Keratinocyte (primary cell): ENCODE results near the gene KCND2. TPM values are rescaled to one million over a fixed set of nuclear protein-coding genes. Genes with fewer than 3 reads are reported as not detected.

Experiments
- DNase-seq: peaks from one replicate; pipeline ENCODE4 v3.0.0-alpha.2; 2011; ENCODE audit warnings: low read depth, missing footprints, low spot score
- FAIRE-seq: peaks from 2 replicates; lab custom pipeline; 2011; peaks lifted over from hg19 to GRCh38; lab: Jason Lieb, UNC
- H2AFZ ChIP-seq: 2 replicates; pipeline ENCODE4 v1.6.0; 2012; ENCODE audit warnings: low read length, control low read depth, inconsistent platforms; ENCODE audit not compliant: control insufficient read depth
- H3K27ac ChIP-seq: 2 replicates; pipeline ENCODE4 v1.5.1; 2011; ENCODE audit warnings: low read length; ENCODE audit not compliant: control insufficient read depth, insufficient read depth
- H3K27me3 ChIP-seq: 3 replicates; pipeline ENCODE4 v1.6.0; 2011; ENCODE audit warnings: low read length; ENCODE audit not compliant: control insufficient read depth, insufficient read depth; ENCODE audit errors: extremely low read depth
- H3K36me3 ChIP-seq, 2 experiments: 2 replicates in 1 of 2; 3 replicates in 1 of 2; pipeline ENCODE4 v1.5.1; 2011; ENCODE audit warnings: low read length in 2 of 2, mild to moderate bottlenecking in 1 of 2; ENCODE audit not compliant: control insufficient read depth in 2 of 2, insufficient read depth in 2 of 2; ENCODE audit errors: extremely low read depth in 1 of 2
- H3K4me1 ChIP-seq: 3 replicates; pipeline ENCODE4 v1.5.1; 2011; ENCODE audit warnings: low read length; ENCODE audit not compliant: control insufficient read depth, insufficient read depth; ENCODE audit errors: extremely low read depth
- H3K4me2 ChIP-seq: 3 replicates; pipeline ENCODE4 v1.6.0; 2011; ENCODE audit warnings: low read depth, low read length; ENCODE audit not compliant: control insufficient read depth, insufficient read depth; ENCODE audit errors: extremely low read depth
- H3K4me3 ChIP-seq, 3 experiments: fragments of 200-600 bp in 1 of 3; sonication (generic) in 1 of 3; 2 replicates in 2 of 3; 3 replicates in 1 of 3; pipeline ENCODE4 v1.5.1; 2011 to 2016; ENCODE audit warnings: low read length in 3 of 3, mild to moderate bottlenecking in 3 of 3, control low read depth in 2 of 3, inconsistent platforms in 1 of 3, low read depth in 1 of 3, mixed read lengths in 1 of 3, mixed run types in 1 of 3, moderate library complexity in 1 of 3; ENCODE audit not compliant: control insufficient read depth in 2 of 3, insufficient read depth in 2 of 3; ENCODE audit errors: extremely low read depth in 1 of 3
- H3K79me2 ChIP-seq: 2 replicates; pipeline ENCODE4 v1.6.0; 2012; ENCODE audit warnings: low read length; ENCODE audit not compliant: control insufficient read depth, insufficient read depth
- H3K9ac ChIP-seq: 3 replicates; pipeline ENCODE4 v1.6.0; 2011; ENCODE audit warnings: low read length; ENCODE audit not compliant: control insufficient read depth, insufficient read depth; ENCODE audit errors: extremely low read depth
- H3K9me1 ChIP-seq: 3 replicates; pipeline ENCODE4 v1.6.0; 2011; ENCODE audit warnings: low read length; ENCODE audit not compliant: control insufficient read depth, insufficient read depth; ENCODE audit errors: extremely low read depth
- H3K9me3 ChIP-seq: 2 replicates; pipeline ENCODE4 v1.5.1; 2012; ENCODE audit warnings: low read depth, low read length; ENCODE audit not compliant: control insufficient read depth
- H4K20me1 ChIP-seq: 3 replicates; pipeline ENCODE4 v1.6.0; 2011; ENCODE audit warnings: low read length; ENCODE audit not compliant: control insufficient read depth, insufficient read depth; ENCODE audit errors: extremely low read depth
- EZH2 ChIP-seq: IDR thresholded peaks from one replicate; pipeline ENCODE4 v1.6.1; 2012; ENCODE audit warnings: inconsistent platforms, mild to moderate bottlenecking, low read length, moderate library complexity
- dilution Hi-C: fragments of 300-500 bp; cut with MboI; formaldehyde crosslinking; loops from one replicate; pipeline ENCODE4 v1.7.0; 2020; ENCODE audit warnings: low sequenced_read_pairs; ENCODE audit not compliant: extremely low pct_ligation_motif_present
- polyA plus RNA-seq, 5 experiments: library from polyadenylated mRNA; depleted of rRNA in 3 of 5; stranded (reverse) in 3 of 5; stranded (forward) in 1 of 5; unstranded in 1 of 5; fragments of >200 nt; gene quantifications; 1 replicate in 1 of 5; 2 replicates in 3 of 5; 3 replicates in 1 of 5; pipeline versions ENCODE4 v1.2.1 to v1.2.3, GENCODE V29; 2011 to 2012; ENCODE audit warnings: missing spikeins in 2 of 5, low read depth in 1 of 5, low replicate concordance in 1 of 5
- TF ChIP-seq, protein P1 (sequence below), 3 experiments: IDR thresholded peaks in 1 of 3; conservative IDR thresholded peaks in 1 of 3; optimal IDR thresholded peaks in 1 of 3; 2 replicates in 2 of 3; 3 replicates in 1 of 3; pipeline versions ENCODE3 to v1.5.1; 2011; ENCODE audit warnings: low read length in 3 of 3, mild to moderate bottlenecking in 3 of 3, moderate library complexity in 2 of 3, control low read depth in 1 of 3, inconsistent platforms in 1 of 3; ENCODE audit not compliant: insufficient read depth in 2 of 3; ENCODE audit errors: extremely low read depth in 1 of 3

Gene KCND2
- polyA plus RNA-seq, 1 donor (not counting 4 experiments of a cell fraction or from before 2014, with no cell fraction given): not detected

DNA sequence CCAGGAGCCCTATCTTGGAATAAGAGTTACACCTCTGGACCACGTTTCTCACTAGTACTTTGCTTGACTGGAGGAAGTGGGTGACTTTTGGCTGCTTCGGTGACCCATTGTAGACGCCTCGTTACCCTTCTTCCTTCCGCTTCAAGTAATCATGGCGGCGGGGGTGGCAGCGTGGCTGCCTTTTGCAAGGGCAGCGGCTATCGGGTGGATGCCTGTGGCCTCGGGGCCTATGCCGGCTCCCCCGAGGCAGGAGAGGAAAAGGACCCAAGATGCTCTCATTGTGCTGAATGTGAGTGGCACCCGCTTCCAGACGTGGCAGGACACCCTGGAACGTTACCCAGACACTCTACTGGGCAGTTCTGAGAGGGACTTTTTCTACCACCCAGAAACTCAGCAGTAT is 1.5 kb downstream of the KCND2 start:
- no peak overlapping the region for H3K4me2 ChIP-seq
- no peak overlapping the region for H3K9ac ChIP-seq
- H3K27ac ChIP-seq: no peak overlapping the region
- no peak for DNase-seq
- no peak for FAIRE-seq
- no peaks in the 10 kb centered on the region for H3K79me2 ChIP-seq
- H3K4me1 ChIP-seq: peaks cover 9% of the 10 kb centered on the region
- dilution Hi-C loops: no loop called here
- no peak overlapping the region for H2AFZ ChIP-seq
- no peak overlapping the region for H3K4me3 ChIP-seq
- H3K27me3 ChIP-seq: peaks cover 24% of the 10 kb centered on the region
- TF ChIP-seq, protein P1, sequence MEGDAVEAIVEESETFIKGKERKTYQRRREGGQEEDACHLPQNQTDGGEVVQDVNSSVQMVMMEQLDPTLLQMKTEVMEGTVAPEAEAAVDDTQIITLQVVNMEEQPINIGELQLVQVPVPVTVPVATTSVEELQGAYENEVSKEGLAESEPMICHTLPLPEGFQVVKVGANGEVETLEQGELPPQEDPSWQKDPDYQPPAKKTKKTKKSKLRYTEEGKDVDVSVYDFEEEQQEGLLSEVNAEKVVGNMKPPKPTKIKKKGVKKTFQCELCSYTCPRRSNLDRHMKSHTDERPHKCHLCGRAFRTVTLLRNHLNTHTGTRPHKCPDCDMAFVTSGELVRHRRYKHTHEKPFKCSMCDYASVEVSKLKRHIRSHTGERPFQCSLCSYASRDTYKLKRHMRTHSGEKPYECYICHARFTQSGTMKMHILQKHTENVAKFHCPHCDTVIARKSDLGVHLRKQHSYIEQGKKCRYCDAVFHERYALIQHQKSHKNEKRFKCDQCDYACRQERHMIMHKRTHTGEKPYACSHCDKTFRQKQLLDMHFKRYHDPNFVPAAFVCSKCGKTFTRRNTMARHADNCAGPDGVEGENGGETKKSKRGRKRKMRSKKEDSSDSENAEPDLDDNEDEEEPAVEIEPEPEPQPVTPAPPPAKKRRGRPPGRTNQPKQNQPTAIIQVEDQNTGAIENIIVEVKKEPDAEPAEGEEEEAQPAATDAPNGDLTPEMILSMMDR (optimal IDR thresholded peaks at IDR 0.05 in 1 of 3, IDR thresholded peaks at IDR 0.05 in 1 of 3, conservative IDR thresholded peaks at IDR 0.05 in 1 of 3; ENCODE audit: extremely low read depth in 1 of 3, insufficient read depth in 2 of 3, low read length in 3 of 3): no peak
- TF ChIP-seq EZH2: no peak
- H3K36me3 ChIP-seq: no peaks in the 10 kb centered on the region
- no peaks in the 10 kb centered on the region for H4K20me1 ChIP-seq
- H3K9me3 ChIP-seq: no peaks in the 10 kb centered on the region
- no peaks in the 10 kb centered on the region for H3K9me1 ChIP-seq

DNA sequence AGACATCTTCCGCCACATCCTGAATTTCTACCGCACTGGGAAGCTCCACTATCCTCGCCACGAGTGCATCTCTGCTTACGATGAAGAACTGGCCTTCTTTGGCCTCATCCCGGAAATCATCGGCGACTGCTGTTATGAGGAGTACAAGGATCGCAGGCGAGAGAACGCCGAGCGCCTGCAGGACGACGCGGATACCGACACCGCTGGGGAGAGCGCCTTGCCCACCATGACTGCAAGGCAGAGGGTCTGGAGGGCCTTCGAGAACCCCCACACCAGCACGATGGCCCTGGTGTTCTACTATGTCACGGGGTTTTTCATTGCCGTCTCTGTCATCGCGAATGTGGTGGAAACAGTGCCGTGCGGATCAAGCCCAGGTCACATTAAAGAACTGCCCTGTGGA is 1.9 kb downstream of the KCND2 start:
- Histone ChIP-seq H3K4me2 (no peak overlapping the region), H3K27ac (no peak overlapping the region), H3K9me3 (no peaks in the 10 kb centered on the region), H3K4me1 (peaks cover 9% of the 10 kb centered on the region), H3K9ac (no peak overlapping the region), H3K79me2 (no peaks in the 10 kb centered on the region), H3K27me3 (peaks cover 24% of the 10 kb centered on the region), H3K36me3 (no peaks in the 10 kb centered on the region), H2AFZ (no peak overlapping the region), H3K9me1 (no peaks in the 10 kb centered on the region), H4K20me1 (no peaks in the 10 kb centered on the region), H3K4me3 (no peak overlapping the region)
- dilution Hi-C loops: no loop called here
- FAIRE-seq: no peak
- no peak for DNase-seq
- TF ChIP-seq, protein P1 (optimal IDR thresholded peaks at IDR 0.05 in 1 of 3, IDR thresholded peaks at IDR 0.05 in 1 of 3, conservative IDR thresholded peaks at IDR 0.05 in 1 of 3; ENCODE audit: extremely low read depth in 1 of 3, insufficient read depth in 2 of 3, low read length in 3 of 3): no peak
- no peak for TF ChIP-seq EZH2
